CD4-positive, alpha-beta T cell treated with Interleukin-4 for 1 hour (primary cell): ENCODE data around the gene BSG.
"Not testable (repeated sequence)": the region's sequence is repeated elsewhere in the genome, so short reads cannot be mapped to it uniquely, and the experiment has no call there.

Experiments
- DNase-seq, 2 donors: peaks; one replicate each; pipeline ENCODE4 v3.0.0-alpha.2; 2020 to 2022

BSG gene

DNA sequence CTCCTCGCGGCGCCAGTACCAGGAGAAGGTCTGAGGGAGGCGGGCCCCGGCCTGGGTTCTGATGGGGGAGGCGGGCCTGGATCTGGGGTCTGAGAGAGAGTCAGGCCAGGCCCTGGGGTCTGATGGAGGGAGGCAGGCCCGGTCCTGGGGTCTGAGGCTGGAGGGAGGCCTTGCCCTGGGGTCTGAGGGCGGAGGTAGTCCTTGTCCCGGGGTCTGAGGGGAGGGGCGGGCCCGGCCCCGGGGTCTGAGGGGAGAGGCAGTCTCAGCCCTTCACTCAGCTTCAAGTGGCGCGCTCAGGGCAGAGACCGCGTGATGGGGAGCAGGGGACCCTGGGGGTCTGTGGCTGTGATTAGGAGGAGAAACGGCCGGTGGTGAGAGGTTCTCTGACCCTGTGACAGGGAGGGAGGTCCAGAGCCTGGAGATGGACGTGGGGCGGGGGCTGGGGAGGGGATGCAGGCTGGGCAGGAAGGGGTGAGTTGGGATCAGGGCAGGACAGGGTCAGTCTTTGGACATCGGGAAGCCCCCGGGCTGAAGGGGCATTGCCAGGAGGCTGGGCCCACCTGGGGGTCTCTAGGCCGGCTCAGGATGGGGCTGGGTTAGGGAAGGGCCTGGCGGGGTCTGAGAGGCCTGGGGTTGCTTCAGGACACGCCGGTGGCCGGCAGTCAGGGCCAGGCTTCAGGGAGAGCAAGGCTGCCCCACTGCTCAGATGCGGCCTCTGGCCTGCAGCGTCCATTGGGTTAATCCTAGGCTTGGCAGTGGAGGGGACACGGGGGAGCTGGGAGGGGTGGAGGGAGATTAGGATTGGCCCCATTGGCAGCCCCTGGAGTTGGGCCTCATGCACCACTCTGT lies 36.0 kb downstream of the BSG start:
- DNase-seq = no peak

DNA sequence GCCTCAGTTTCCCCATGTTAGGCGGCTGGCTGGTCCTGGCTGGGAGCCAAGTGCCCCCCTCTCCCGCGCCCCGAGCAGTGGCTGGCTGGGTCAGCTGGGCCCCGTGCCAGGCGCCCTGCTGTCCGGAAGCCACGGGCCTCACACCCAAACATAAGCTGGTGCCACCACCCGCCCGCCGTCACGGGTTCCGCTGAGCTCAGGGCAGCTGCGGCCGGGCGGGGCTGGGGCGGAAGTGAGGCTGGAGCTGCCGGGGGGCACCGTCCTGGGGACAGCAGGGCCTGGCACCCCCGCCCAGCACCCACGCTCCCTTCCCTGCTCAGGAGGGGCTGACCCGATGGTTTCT lies 36.6 kb downstream of the BSG start:
- DNase-seq = peak in 1 of 2 donors; percentile 35

DNA sequence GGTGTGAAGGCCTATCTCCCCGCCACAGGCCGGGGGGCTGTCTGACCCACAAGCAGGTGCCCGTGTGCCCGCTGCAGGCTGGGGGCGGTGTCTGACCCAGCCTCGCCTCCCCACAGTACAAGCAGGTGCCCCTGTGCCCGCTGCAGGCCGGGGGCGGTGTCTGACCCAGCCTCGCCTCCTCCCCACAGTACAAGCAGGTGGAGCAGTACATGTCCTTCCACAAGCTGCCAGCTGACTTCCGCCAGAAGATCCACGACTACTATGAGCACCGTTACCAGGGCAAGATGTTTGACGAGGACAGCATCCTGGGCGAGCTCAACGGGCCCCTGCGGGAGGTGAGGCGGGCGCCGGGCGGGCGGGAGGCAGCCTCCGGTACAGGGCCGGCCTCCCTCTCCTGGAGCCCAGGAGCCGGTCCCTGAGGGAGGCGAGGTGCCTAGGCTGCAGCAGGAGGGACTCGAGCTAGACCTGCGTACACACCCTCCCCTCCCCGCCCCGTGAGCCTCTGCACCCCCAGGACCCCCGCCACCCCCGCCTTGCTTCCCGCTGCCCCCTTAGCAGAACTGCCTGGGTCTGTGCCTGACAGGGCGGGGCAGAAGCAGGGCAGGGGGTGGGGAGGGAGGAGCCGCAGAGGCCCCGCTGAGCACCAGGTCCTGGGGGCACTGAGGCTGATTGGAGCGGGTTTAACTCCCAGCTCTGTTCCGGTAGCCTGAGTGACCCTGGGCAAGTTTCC lies 37.8 kb downstream of the BSG start:
- peak; percentile 45 to 60 for DNase-seq

DNA sequence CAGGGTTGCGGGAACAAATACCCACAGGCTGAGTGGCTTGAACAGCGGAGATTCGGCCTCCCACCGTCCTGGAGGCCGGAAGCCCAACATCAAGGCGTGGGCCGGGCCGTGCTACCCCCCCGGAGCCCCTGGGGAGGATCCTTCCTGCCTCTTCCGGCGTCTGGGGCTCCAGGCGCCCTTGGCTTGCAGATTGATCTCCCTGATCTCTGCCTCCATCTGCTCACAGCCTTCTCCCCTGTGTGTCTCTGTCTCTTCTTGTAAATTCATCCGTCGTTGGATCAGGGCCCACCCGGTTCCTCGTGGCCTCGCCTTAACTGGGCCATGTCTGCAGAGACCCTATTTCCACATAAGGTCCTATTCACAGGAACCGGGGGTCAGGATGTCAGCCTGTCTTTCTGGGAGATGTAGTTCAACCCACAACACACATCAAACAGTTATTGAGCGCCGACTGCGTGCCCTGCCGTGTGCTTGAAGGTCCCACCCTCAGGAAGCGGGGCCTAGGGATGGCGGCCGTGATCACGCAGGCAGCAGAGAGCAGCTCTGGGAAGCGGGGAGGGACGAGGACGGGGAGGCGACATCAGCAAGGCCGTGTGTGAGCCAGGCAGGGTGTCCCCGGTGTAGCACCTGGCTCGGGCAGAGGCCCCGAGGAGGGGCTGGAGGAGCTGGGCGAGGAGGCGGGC lies 38.5 kb downstream of the BSG start:
- DNase-seq = peak; percentile 37 to 77

DNA sequence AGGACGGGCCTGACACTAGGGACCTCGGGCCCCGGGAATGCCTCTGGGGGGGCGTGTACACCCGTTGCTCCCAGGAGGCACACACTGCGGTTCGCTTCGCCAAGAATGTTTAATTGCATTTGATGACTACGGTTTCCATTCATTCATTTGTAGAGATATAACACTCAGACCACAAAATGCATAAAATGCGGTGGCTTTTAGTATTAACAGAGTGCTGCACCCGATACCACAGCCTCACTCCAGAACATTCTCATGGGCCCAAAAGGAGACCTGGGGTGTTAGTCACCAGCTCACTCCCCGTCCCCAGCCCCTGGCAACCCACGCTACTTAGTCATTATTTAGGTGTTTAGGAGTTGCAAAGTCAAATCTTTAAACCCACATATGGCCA lies 39.1 kb downstream of the BSG start:
- peak; percentile 39 to 58 for DNase-seq

DNA sequence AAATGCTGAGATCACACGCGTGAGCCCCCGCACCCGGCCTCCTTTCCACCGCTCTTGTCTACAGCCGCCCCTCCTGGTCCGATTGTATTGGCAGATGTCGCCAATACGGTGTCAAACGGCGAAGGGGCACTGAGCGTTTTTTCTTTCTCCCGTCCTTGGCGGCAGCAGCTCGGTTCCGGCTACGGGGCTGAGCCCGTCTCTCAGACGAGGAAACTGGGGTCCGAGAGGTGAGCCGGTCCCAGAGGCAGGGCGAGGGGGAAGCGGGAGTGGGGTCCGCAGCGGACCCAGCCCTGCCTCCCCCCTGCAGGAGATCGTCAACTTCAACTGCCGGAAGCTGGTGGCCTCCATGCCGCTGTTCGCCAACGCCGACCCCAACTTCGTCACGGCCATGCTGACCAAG lies 40.5 kb downstream of the BSG start:
- no peak for DNase-seq

DNA sequence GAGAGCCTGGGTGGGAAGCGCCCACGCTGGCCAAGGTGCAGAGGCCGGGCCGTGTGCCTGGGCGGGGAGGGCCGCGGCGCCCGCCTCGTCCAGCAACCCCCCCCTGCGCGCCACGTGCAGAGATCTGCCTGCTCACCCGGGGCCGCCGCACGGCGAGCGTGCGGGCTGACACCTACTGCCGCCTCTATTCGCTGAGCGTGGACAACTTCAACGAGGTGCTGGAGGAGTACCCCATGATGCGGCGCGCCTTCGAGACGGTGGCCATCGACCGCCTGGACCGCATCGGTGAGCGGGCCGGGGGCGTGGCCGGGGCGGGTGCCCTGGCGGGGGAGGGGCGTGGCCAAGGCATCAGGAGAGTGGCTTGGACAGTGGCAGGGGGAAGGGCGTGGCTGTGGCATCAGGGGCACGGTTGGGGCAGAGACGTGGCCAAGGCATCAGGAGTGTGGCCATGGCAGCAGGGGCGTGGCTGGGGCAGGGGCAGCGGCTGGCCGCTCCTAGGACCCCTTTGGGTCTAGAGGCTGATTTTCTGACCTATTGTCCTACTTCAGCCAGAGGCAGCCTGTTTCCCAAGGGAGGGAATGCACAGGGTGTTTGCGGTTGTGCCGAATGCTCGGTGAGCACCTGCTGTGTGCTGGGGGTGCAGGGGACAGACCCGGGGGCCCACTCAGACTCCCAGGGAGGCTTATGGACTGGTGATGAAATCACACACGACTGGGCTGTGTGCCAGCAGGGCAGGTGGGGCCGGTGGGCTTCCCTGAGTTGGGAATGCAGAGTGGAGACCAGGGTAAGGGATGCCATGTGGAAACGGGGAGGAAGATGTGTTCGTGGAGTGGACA lies 41.6 kb downstream of the BSG start:
- DNase-seq = no peak

DNA sequence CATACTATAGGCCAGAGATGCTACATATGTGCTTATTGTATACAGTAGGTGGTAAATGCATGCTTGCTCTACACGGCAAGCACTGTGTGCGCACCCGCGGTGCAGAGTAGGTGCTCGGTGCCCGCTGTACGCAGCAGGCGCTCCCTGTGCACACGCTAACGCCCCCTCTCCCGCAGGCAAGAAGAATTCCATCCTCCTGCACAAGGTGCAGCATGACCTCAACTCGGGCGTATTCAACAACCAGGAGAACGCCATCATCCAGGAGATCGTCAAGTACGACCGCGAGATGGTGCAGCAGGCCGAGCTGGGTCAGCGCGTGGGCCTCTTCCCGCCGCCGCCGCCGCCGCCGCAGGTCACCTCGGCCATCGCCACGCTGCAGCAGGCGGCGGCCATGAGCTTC lies 43.2 kb downstream of the BSG start:
- DNase-seq = no peak

DNA sequence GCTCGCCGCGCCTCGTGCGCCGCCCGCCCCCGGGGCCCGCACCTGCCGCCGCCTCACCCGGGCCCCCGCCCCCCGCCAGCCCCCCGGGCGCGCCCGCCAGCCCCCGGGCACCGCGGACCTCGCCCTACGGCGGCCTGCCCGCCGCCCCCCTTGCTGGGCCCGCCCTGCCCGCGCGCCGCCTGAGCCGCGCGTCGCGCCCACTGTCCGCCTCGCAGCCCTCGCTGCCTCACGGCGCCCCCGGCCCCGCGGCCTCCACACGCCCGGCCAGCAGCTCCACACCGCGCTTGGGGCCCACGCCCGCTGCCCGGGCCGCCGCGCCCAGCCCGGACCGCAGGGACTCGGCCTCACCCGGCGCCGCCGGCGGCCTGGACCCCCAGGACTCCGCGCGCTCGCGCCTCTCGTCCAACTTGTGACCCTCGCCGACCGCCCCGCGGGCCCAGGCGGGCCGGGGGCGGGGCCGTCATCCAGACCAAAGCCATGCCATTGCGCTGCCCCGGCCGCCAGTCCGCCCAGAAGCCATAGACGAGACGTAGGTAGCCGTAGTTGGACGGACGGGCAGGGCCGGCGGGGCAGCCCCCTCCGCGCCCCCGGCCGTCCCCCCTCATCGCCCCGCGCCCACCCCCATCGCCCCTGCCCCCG lies 43.8 kb downstream of the BSG start:
- no peak for DNase-seq

DNA sequence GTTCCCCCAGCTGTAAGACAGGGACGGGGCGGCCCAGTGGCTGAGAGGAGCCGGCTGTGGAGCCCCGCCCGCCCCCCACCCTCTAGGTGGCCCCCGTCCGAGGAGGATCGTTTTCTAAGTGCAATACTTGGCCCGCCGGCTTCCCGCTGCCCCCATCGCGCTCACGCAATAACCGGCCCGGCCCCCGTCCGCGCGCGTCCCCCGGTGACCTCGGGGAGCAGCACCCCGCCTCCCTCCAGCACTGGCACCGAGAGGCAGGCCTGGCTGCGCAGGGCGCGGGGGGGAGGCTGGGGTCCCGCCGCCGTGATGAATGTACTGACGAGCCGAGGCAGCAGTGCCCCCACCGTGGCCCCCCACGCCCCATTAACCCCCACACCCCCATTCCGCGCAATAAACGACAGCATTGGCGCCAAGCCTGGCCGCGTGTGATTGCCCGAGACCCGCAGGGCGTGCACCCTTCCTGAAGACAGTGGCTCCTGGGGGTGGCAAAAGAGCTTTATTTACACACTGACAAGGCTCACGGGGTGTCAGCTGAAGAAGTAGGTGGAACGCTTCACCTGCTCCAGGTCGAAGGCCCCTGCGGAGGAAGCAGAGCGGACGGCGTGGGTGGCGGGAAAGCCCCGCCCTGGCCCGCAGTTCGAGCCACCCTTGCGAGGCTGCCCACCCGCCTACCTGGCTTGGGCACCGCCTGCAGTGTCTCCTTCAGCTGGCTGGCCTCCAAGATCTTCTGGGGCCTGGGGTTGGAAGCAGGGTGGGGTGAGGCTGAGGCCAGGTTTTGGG lies 44.5 kb downstream of the BSG start:
- DNase-seq = no peak

DNA sequence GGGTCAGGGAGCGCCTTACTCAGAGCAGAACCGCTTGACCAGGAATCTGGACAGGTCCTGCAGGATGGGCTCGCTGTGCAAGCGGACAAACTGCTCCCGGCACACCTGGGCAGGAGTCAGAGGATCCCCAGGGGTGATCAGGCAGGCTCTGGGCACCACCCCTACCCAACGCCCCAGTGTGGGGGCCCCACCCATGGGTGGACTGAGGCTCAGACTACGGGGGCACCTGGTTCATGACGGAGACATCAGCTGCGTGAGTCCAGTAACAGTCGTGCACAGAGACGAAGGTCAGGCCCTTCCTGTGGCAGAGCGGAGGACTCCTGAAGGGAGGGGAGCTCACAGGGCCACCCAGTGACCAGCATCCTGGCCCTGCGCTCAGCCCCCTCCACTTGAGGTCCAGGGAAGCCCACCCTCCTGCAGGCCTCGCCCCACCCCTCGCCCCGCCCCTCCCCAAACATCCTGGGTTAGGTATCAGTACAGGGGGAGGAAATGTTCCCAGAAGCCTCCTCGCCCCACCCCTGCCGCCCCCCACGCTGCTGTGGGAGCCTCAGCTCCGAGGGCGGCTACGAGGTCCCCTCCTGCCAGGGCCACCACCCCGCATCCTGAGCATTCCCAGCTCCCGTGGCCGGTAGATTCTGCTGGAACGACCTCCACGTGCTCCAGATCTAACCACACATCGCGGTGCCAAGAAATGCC lies 45.3 kb downstream of the BSG start:
- no peak for DNase-seq

DNA sequence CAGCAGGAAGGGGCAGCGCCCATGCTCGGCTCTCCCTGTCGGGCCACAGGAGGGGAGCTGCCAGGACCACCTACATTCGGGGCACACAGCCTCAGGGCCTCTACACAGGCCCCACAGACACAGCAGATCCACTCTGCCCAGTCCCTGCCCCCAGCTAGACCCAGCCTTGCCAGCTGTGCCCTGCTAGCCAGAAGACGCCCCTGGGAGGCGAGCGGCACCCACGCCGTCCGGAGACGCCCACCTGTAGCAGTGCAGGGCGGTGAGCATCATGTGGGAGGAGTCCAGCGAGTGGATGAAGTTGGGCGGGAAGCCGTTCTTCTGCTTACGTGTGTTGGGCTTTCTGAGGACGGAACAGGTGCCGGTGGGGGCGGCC lies 45.8 kb downstream of the BSG start:
- no peak for DNase-seq

DNA sequence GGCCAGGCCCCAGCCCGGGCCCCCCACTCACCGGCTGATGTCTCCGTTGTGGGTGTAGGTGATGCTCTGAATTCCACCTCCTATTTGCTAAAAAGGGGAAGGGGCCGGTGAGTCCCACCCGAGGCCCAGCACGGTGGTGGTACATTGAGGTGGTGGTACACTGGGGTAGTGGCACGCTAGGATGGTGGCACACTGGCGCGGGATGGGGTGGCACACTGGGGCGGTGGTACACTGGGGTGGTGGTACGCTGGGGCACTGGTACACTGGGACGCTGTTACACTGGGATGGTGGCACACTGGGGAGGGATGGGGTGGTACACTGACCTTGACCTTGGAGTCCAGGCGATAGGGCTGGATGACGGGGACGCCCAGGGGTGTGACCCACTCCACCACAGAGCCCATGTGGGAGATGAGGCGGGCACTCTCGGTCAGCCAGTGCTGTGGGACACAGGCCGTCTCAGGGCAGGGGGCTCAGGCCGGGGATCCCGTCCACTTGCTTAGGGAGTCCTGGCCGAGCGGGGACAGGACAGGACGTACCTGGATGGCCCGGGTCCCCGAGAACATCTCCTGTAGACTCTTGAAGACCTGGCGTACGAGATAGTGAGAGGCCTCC lies 46.4 kb downstream of the BSG start:
- DNase-seq = no peak

DNA sequence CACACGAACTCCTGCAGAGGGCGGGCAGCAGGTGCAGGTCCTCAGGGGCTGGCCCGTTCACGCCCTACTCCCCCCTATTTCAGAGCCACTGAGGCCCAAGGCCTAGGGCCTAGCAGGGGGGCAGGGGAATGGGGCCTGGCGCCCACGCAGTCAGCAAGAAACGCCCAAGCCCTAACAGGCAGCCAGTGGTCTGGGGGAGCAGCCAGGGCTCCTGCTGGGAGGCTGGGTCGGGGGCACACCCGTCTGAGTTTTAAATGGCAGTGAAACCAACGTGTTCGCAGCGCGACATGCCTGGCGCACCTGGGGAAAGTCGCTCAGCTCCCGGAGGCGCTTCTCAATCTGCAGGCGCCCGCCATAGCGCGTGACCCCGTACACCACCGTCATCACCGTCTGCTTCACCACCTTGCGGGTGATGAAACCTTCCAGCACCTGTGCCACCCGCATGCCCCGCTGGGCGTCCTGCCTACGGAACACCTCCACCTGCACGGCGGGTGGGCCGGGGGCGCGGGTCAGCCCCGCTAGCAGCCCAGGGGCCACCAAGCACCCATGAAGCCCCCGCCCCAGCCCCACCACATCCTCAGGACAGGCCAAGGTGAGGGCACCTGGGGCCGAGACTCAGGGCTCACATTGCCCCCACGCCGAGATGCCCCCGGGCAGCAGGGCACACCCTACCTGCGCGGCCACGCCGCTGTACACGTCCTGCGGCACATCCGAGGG lies 47.0 kb downstream of the BSG start:
- no peak for DNase-seq

DNA sequence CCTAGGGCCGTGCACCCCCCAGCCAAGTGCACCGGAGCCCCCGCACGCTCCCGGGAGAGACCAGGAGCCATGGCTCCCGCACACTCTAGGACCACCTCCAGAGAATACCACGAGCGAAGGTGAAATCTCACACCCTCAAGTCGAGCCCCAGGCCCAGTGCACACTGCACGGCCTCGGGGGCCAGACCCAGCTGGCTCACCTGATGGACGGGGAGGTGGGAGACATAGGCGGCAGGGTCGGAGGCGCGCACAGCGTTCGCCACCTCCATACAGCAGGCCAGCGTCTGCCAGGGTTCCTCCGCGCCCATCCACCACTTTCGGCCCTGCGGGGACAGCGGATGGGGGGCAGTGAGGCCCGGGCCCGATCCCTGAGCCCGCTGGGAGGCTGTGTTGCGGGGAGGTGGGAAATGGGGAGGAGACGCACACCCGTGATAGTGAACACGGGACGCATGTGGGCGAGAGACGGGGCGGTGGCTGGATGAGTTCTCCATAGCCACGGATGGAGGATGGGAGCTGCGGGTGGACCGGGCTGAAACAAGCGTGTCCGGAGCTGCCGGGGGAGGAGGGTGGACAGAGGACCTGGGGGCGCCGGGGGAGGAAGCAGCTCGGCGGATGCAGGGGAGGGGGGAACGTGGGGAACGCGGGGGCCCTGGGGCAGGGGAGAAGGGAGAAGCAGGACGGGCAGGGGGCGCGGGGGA lies 47.9 kb downstream of the BSG start:
- DNase-seq = no peak

DNA sequence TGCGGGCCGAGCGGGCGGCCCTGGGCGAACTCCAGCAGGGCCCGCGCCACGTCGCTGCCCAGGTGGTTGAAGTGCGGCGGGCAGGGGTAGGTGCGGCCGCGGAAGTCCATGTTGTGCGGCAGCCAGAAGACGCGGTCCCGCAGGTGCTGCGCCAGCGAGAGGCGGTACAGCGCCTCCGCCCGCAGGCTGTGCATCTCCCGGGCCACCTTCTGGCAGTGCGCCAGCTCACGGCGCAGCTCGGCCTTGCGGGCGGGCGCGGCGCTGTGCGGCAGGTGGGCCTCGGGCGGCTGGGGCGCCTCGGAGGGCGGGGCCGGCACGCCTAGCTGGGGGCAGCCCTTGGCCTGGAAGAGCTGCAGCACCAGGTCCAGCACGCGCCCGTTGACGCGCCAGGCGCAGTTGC lies 48.8 kb downstream of the BSG start:
- DNase-seq = not testable (repeated sequence)

DNA sequence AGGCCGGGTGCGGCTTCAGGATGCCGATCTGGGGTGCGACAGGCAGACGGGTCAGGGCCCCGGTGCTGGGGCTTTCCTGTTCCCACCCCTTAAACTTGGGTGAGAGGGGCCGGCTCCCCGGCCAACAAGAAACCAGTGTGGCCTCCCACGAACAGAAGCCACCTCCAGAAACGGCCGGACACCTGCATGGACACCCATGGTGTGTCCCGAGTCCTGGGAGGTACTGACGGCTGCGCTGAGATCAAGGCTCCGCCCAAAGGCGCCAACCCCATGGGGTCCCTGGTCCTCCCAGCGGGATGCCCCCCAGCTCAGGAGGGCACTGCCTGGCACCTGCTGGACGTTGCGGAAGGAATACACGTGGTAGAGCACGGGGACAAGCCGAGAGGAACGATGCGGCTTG lies 49.4 kb downstream of the BSG start:
- no peak for DNase-seq

DNA sequence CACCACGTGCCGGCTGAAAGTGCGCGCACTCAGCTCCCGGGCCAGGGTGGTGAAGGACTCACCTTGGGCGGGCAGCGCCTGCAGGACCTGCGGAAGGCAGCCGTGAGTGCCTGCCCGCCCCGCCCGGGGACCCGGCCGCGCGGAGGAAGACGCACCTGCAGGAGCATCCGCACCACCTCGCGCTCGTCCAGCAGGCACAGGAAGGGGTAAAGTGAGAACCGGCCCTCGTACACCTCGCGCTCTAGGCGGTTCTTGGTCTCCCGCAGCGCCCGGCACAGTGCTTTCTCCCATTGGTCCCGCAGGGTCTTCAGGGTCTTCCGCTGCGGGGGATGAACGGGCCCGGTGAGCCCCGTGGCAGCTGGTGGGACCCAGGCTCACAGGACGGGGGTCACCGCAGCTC lies 50.3 kb downstream of the BSG start:
- DNase-seq = no peak

DNA sequence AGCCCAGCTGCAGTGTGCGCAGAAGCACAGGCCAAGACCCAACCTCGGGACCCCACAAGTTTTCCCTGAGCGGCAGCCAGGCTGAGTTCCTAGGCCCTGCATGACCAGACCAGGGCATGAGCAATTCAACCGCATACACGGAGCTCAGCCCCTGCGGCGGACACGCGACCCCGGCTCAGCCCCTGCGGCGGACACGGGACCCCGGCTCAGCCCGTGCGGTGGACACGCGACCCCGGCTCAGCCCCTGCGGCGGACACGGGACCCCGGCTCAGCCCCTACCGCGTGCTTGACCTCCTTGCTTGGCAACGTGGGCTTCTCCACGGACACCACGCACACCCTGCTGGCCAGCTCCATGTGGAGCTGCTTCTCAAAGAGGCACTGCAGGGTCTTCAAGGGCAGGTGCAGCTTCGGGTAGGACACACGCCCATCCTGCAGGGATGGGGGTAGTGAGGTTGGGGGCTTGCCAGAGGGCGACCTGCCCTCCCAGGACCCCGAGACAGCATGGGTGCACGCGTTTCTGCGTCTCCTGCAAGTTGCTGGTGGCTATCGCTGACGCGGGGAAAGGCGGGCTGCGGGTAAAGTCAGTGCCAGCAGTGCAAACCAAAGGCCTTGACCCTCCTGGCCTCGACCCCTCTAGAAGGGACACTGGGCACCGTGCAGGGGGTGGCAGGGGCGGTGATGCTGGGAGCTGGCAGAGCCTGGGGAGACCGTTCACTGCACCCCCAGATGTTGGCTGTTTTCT lies 51.0 kb downstream of the BSG start:
- DNase-seq = no peak
